ENCODE measurements around the gene ENTPD1. TPM values are rescaled to one million over a fixed set of nuclear protein-coding genes. Genes with fewer than 3 reads are reported as not detected.

Gene ENTPD1
- total RNA-seq, 1 experiment from 2014 or later, result 0.11 TPM

DNA sequence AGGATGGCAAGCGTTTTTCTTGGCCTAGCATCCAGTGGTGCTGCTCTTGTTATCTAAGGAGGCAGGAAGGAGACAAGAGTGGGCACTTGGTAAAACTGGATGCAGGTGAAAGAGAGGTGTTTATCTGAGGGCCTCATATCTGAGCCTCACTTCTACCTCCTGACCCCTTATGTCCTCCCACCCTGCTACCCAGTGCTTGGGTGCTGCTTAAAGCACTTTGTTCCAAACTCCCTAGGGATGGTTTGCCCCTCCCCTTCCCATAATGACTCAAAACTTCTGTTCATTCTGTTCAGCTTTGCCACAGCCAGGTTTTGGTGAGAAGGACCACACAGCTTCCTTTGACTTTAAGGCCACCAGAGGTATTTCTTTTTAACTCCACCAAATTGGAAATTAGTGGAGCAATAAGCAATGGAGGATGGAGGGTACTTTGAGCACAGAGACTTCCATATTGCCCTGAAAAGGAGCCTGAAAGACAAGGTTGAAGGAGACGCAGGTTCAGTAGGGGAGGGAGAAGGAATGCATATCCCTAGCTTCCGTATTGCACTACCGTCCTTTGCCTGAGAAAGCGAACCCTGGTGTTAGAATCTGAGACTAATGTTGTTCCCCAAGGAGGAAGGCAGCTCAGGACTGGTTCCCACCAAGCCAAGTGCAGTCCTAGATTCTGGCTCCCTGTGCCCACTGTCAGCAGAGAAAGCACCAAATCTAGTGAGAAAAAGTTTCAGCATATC, 30.1 kb downstream of the ENTPD1 start:
- Histone ChIP-seq H3K4me3 (ENCODE audit: low read length) (no peak overlapping the region), H3K27ac (ENCODE audit: low read length) (no peak overlapping the region), H2AFZ (ENCODE audit: low read length) (no peak overlapping the region), H3K9ac (ENCODE audit: low read length) (no peak overlapping the region), H3K79me2 (ENCODE audit: low read length) (no peaks in the 10 kb centered on the region), H3K36me3 (ENCODE audit: insufficient read depth, low read length) (no peaks in the 10 kb centered on the region), H3K9me2 (replicated peaks; ENCODE audit: insufficient read depth, low read length) (no peaks in the 10 kb centered on the region), H3K4me1 (ENCODE audit: low read length) (no peaks in the 10 kb centered on the region), H4K20me1 (ENCODE audit: insufficient read depth, low read depth, low read length) (no peaks in the 10 kb centered on the region), H3K9me3 (ENCODE audit: low read length) (no peaks in the 10 kb centered on the region), H3K27me3 (ENCODE audit: low read length) (no peaks in the 10 kb centered on the region), H3K4me2 (ENCODE audit: low read depth, low read length, poor library complexity, severe bottlenecking) (no peak overlapping the region)
- no peak for DNase-seq

DNA sequence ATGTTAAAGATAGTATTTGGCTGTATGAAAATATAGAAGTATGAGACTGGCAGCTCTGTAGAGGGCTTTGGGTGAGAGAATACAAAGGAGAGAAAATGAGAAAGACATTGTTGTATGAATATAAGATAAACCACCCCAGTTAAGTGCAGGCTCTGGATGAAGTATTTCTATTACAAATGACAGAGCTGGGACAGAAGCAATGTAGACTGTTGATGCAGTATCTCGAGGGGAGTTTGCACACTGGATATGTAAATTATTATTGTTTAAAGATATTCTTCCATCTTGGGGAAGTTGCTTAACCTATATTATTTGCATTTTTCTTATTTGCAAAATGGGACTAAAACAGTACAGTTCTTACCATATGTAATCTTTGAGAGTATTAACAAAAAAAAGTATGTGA, 31.5 kb downstream of the ENTPD1 start:
- H2AFZ ChIP-seq (ENCODE audit: low read length), result no peak overlapping the region
- no peak overlapping the region for H3K4me3 ChIP-seq (ENCODE audit: low read length)
- no peaks in the 10 kb centered on the region for H3K36me3 ChIP-seq (ENCODE audit: insufficient read depth, low read length)
- no peaks in the 10 kb centered on the region for H3K9me2 ChIP-seq (replicated peaks; ENCODE audit: insufficient read depth, low read length)
- no peak overlapping the region for H3K27ac ChIP-seq (ENCODE audit: low read length)
- H3K4me1 ChIP-seq (ENCODE audit: low read length), result no peaks in the 10 kb centered on the region
- H3K79me2 ChIP-seq (ENCODE audit: low read length), result no peaks in the 10 kb centered on the region
- H3K27me3 ChIP-seq (ENCODE audit: low read length), result no peaks in the 10 kb centered on the region
- no peak overlapping the region for H3K9ac ChIP-seq (ENCODE audit: low read length)
- no peaks in the 10 kb centered on the region for H3K9me3 ChIP-seq (ENCODE audit: low read length)
- DNase-seq, result no peak
- no peaks in the 10 kb centered on the region for H4K20me1 ChIP-seq (ENCODE audit: insufficient read depth, low read depth, low read length)
- H3K4me2 ChIP-seq (ENCODE audit: low read depth, low read length, poor library complexity, severe bottlenecking), result no peak overlapping the region

DNA sequence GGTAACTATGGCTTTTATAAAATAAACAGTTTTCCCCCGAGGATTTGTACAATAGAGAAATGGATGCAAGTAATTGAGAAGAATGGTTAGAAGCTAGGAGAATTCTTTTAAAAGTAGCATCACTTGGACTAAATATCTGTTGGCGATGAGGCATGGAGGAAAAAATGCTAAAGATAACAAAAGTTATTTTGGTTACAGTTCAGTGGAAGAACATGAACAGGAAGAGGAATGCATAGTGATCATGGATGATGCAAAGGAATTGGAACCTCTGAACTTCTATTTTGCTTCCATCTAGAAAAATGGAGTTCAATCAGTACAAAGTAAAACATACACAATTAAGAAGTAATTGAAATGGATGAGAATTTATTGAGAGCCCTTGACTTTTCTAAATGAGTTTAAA, 32.9 kb downstream of the ENTPD1 start:
- Histone ChIP-seq H4K20me1 (ENCODE audit: insufficient read depth, low read depth, low read length) (no peaks in the 10 kb centered on the region), H2AFZ (ENCODE audit: low read length) (no peak overlapping the region), H3K36me3 (ENCODE audit: insufficient read depth, low read length) (no peaks in the 10 kb centered on the region), H3K4me3 (ENCODE audit: low read length) (no peak overlapping the region), H3K9me2 (replicated peaks; ENCODE audit: insufficient read depth, low read length) (no peaks in the 10 kb centered on the region), H3K9me3 (ENCODE audit: low read length) (no peaks in the 10 kb centered on the region), H3K4me1 (ENCODE audit: low read length) (no peaks in the 10 kb centered on the region), H3K27me3 (ENCODE audit: low read length) (no peaks in the 10 kb centered on the region), H3K4me2 (ENCODE audit: low read depth, low read length, poor library complexity, severe bottlenecking) (no peak overlapping the region), H3K27ac (ENCODE audit: low read length) (no peak overlapping the region), H3K9ac (ENCODE audit: low read length) (no peak overlapping the region), H3K79me2 (ENCODE audit: low read length) (no peaks in the 10 kb centered on the region)
- DNase-seq, result no peak

DNA sequence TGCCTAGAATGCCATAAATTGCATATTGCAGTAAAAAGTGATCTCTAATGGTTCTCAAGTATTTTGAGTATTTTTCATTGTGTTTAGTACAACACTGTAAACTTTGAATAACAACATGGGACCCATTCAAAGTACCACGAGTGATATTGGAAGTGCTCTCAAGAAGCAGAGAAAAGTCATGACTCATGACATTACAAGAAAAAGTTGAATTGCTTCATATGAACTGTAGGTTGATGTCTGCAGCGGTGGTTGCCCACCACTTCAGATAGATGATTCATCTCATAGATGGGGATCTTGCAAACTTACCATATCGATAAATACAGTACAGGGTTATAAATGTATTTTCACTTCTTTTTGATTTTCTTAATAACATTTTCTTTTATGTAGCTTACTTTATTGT, 33.9 kb downstream of the ENTPD1 start:
- Histone ChIP-seq H3K9me2 (replicated peaks; ENCODE audit: insufficient read depth, low read length) (no peaks in the 10 kb centered on the region), H3K4me2 (ENCODE audit: low read depth, low read length, poor library complexity, severe bottlenecking) (no peak overlapping the region), H3K36me3 (ENCODE audit: insufficient read depth, low read length) (no peaks in the 10 kb centered on the region), H3K4me3 (ENCODE audit: low read length) (no peak overlapping the region), H3K9ac (ENCODE audit: low read length) (no peak overlapping the region), H3K9me3 (ENCODE audit: low read length) (no peaks in the 10 kb centered on the region), H2AFZ (ENCODE audit: low read length) (no peak overlapping the region), H3K4me1 (ENCODE audit: low read length) (no peaks in the 10 kb centered on the region), H3K27me3 (ENCODE audit: low read length) (no peaks in the 10 kb centered on the region), H3K79me2 (ENCODE audit: low read length) (no peaks in the 10 kb centered on the region), H4K20me1 (ENCODE audit: insufficient read depth, low read depth, low read length) (no peaks in the 10 kb centered on the region), H3K27ac (ENCODE audit: low read length) (no peak overlapping the region)
- no peak for DNase-seq

DNA sequence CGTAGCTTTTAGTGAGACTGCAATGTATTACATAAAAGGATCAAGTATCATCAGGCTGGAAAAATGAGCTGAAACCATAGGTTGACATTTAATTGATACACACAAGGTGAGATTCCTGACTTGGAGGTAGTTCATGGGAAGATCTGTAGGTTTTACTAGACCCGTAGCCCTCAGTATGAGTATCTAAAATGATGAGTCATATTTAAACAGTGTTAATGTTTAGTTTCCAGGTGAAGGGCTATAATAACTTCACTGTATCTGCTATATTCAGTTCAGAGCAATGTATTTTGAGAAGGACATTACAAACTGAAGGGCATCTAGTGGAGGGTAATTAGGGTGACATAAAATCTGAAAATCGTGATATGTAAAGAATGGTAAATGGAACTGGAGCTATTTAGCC, 35.0 kb downstream of the ENTPD1 start:
- Histone ChIP-seq H2AFZ (ENCODE audit: low read length) (no peak overlapping the region), H3K4me2 (ENCODE audit: low read depth, low read length, poor library complexity, severe bottlenecking) (no peak overlapping the region), H4K20me1 (ENCODE audit: insufficient read depth, low read depth, low read length) (no peaks in the 10 kb centered on the region), H3K9me2 (replicated peaks; ENCODE audit: insufficient read depth, low read length) (no peaks in the 10 kb centered on the region), H3K27ac (ENCODE audit: low read length) (no peak overlapping the region), H3K4me3 (ENCODE audit: low read length) (no peak overlapping the region), H3K9ac (ENCODE audit: low read length) (no peak overlapping the region), H3K36me3 (ENCODE audit: insufficient read depth, low read length) (no peaks in the 10 kb centered on the region), H3K79me2 (ENCODE audit: low read length) (no peaks in the 10 kb centered on the region), H3K9me3 (ENCODE audit: low read length) (no peaks in the 10 kb centered on the region), H3K4me1 (ENCODE audit: low read length) (no peaks in the 10 kb centered on the region), H3K27me3 (ENCODE audit: low read length) (no peaks in the 10 kb centered on the region)
- DNase-seq, result no peak

DNA sequence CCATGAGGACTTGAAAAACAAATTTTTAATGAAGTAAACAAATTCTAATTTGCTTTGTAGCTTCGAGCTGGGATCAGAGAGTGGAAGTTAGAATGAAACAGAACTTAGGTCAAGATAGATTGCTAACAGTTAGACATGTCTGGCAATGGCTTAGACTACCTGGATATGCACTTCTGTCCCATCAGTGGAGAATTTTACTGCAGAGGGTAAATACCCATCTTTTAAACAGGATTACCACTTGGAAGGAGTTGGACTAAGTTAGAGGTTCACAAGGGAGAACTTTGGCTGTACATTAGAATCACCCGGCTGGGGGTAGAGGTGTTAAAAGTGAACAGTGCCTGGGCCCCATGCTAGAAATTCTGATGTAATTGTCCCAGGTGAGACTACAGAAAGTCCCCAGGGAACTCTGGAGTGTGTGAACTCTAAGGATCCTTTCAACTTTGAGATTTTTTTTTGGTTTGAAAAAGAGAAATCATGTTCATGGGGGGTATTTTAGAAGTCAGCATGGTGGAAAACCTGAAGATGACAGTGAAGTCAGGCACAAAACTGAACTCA, 35.5 kb downstream of the ENTPD1 start:
- no peaks in the 10 kb centered on the region for H3K4me1 ChIP-seq (ENCODE audit: low read length)
- no peak overlapping the region for H3K4me3 ChIP-seq (ENCODE audit: low read length)
- no peaks in the 10 kb centered on the region for H3K27me3 ChIP-seq (ENCODE audit: low read length)
- no peak overlapping the region for H3K4me2 ChIP-seq (ENCODE audit: low read depth, low read length, poor library complexity, severe bottlenecking)
- H4K20me1 ChIP-seq (ENCODE audit: insufficient read depth, low read depth, low read length), result no peaks in the 10 kb centered on the region
- H3K9me2 ChIP-seq (replicated peaks; ENCODE audit: insufficient read depth, low read length), result no peaks in the 10 kb centered on the region
- H3K9ac ChIP-seq (ENCODE audit: low read length), result no peak overlapping the region
- H3K9me3 ChIP-seq (ENCODE audit: low read length), result no peaks in the 10 kb centered on the region
- no peak for DNase-seq
- H3K27ac ChIP-seq (ENCODE audit: low read length), result no peak overlapping the region
- H2AFZ ChIP-seq (ENCODE audit: low read length), result no peak overlapping the region
- no peaks in the 10 kb centered on the region for H3K79me2 ChIP-seq (ENCODE audit: low read length)
- no peaks in the 10 kb centered on the region for H3K36me3 ChIP-seq (ENCODE audit: insufficient read depth, low read length)

DNA sequence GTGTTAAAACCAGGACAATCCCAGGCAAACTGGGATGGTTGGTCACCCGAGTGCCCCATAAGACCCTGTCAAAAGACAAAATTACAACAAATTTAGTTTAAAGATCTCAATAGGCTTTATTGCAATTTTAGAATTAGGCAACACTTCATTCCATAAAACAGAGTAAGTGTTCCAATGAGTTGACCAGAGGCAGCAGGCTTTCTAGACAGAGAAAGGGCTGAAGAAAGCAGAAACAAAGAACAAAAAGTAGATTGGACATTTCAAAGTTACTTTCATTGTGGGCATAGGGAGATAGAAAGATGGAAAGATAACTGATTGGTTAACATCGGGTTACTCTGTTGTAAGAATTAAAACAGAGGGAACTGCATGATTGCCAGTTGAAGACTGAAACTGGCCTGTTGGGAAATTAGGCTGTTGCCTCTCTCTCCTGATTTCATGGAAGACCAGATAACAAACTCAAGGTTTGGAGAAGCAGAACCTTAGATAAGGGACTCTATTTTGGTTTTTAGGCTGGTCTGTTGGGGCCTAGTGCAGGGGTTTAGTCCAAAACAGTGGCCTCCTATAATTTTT, 36.3 kb downstream of the ENTPD1 start:
- H3K4me1 ChIP-seq (ENCODE audit: low read length), result no peaks in the 10 kb centered on the region
- no peak overlapping the region for H3K4me3 ChIP-seq (ENCODE audit: low read length)
- no peak overlapping the region for H3K27ac ChIP-seq (ENCODE audit: low read length)
- no peak overlapping the region for H3K4me2 ChIP-seq (ENCODE audit: low read depth, low read length, poor library complexity, severe bottlenecking)
- H3K79me2 ChIP-seq (ENCODE audit: low read length), result no peaks in the 10 kb centered on the region
- H3K36me3 ChIP-seq (ENCODE audit: insufficient read depth, low read length), result no peaks in the 10 kb centered on the region
- DNase-seq, result no peak
- no peak overlapping the region for H3K9ac ChIP-seq (ENCODE audit: low read length)
- no peaks in the 10 kb centered on the region for H3K9me3 ChIP-seq (ENCODE audit: low read length)
- no peaks in the 10 kb centered on the region for H3K9me2 ChIP-seq (replicated peaks; ENCODE audit: insufficient read depth, low read length)
- H2AFZ ChIP-seq (ENCODE audit: low read length), result no peak overlapping the region
- H4K20me1 ChIP-seq (ENCODE audit: insufficient read depth, low read depth, low read length), result no peaks in the 10 kb centered on the region
- H3K27me3 ChIP-seq (ENCODE audit: low read length), result no peaks in the 10 kb centered on the region

DNA sequence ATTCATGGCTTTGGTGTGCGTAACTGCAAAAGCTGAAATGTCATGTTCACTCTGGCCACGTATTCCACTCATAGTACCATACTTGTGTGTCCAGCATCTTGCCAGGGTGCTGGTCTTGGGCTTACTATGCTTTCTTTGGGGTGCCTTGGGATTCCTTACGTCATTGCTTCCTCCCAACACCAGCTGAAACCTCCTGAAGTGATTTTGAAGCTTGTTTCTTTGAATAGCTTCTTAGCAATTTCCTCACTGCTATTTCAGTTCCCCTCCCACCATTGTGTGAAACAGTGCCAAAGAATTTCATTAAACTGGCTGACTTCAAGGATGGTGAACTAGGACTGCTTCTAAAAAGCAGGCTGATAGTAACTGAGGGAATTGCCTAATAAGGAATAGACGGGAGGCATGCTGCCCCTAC, 36.9 kb downstream of the ENTPD1 start:
- Histone ChIP-seq H3K4me3 (ENCODE audit: low read length) (no peak overlapping the region), H4K20me1 (ENCODE audit: insufficient read depth, low read depth, low read length) (no peaks in the 10 kb centered on the region), H3K27me3 (ENCODE audit: low read length) (no peaks in the 10 kb centered on the region), H3K27ac (ENCODE audit: low read length) (no peak overlapping the region), H3K79me2 (ENCODE audit: low read length) (no peaks in the 10 kb centered on the region), H3K9me2 (replicated peaks; ENCODE audit: insufficient read depth, low read length) (no peaks in the 10 kb centered on the region), H3K4me2 (ENCODE audit: low read depth, low read length, poor library complexity, severe bottlenecking) (no peak overlapping the region), H3K9me3 (ENCODE audit: low read length) (no peaks in the 10 kb centered on the region), H3K4me1 (ENCODE audit: low read length) (no peaks in the 10 kb centered on the region), H3K36me3 (ENCODE audit: insufficient read depth, low read length) (no peaks in the 10 kb centered on the region), H2AFZ (ENCODE audit: low read length) (no peak overlapping the region), H3K9ac (ENCODE audit: low read length) (no peak overlapping the region)
- DNase-seq, result no peak

All from Karpas-422 (cell line).